IMR-90 (cell line): ENCODE results near the gene KIF6. TPM values are rescaled to one million over a fixed set of nuclear protein-coding genes. Genes with fewer than 3 reads are reported as not detected.

Experiments used
- ATAC-seq: fragments of 200-7000 bp; cut with Tn5 transposase; 2 replicates; pipeline ENCODE4 v1.9.1; 2020; ENCODE audit warnings: low read depth, mild to moderate bottlenecking, moderate library complexity
- BruUV-seq: library from RNA; stranded (reverse); fragments of 400-500 nt; replicated peaks from 2 replicates; lab custom pipeline; 2021; lab: Mats Ljungman, UMichigan
- CTCF ChIA-PET: fragments of 300-600 bp; formaldehyde crosslinking; extraction: SDS; loops from one replicate; lab custom pipeline; 2021; ENCODE audit warnings: antibody characterized with exemption; lab: Yijun Ruan, JAX
- POLR2A ChIA-PET: fragments of 300-600 bp; sonication (Branson Sonifier 250); formaldehyde crosslinking; loops from one replicate; lab custom pipeline; 2022; ENCODE audit warnings: antibody characterized with exemption; ENCODE audit not compliant: unreplicated experiment; lab: Charles Lee
- DNase-seq: peaks from one replicate; pipeline ENCODE4 v3.0.0; 2013
- H2AFZ ChIP-seq: replicated peaks from 2 replicates; pipeline ENCODE3; 2013; ENCODE audit warnings: low read length, mild to moderate bottlenecking; ENCODE audit not compliant: poor library complexity
- H2AK5ac ChIP-seq: 2 replicates; pipeline ENCODE4 v1.6.1; 2013; ENCODE audit warnings: low read depth, low read length, inconsistent platforms
- H2AK9ac ChIP-seq: replicated peaks from 2 replicates; pipeline ENCODE3; 2013; ENCODE audit warnings: mild to moderate bottlenecking, low read depth, low read length, moderate library complexity; ENCODE audit not compliant: poor library complexity
- H2BK120ac ChIP-seq: 2 replicates; pipeline ENCODE4 v1.6.1; 2013; ENCODE audit warnings: low read depth, low read length, inconsistent platforms
- H2BK15ac ChIP-seq: 3 replicates; pipeline ENCODE4 v1.6.1; 2013; ENCODE audit warnings: low read depth, low read length, inconsistent platforms
- H2BK20ac ChIP-seq: 2 replicates; pipeline ENCODE4 v1.6.1; 2013; ENCODE audit warnings: low read depth, mild to moderate bottlenecking, inconsistent platforms, low read length, moderate library complexity
- H2BK5ac ChIP-seq: 2 replicates; pipeline ENCODE4 v1.6.1; 2013; ENCODE audit warnings: mild to moderate bottlenecking, low read depth, low read length, inconsistent platforms; ENCODE audit not compliant: poor library complexity, severe bottlenecking
- H3K14ac ChIP-seq: replicated peaks from 2 replicates; pipeline ENCODE4 v1.6.1; 2013; ENCODE audit warnings: low read depth, low read length, inconsistent platforms
- H3K18ac ChIP-seq: 2 replicates; pipeline ENCODE4 v1.6.1; 2013; ENCODE audit warnings: low read depth, low read length, control low read depth
- H3K23ac ChIP-seq: 2 replicates; pipeline ENCODE4 v1.6.1; 2013; ENCODE audit warnings: low read depth, low read length, inconsistent platforms
- H3K27ac ChIP-seq: 2 replicates; pipeline ENCODE4 v1.5.1; 2013; ENCODE audit warnings: mild to moderate bottlenecking, control low read depth, low read length; ENCODE audit not compliant: insufficient read depth
- H3K27me3 ChIP-seq: 2 replicates; pipeline ENCODE4 v1.6.1; 2013; ENCODE audit warnings: low read length; ENCODE audit not compliant: control insufficient read depth, insufficient read depth
- H3K36me3 ChIP-seq: 2 replicates; pipeline ENCODE4 v1.6.1; 2013; ENCODE audit warnings: low read length, mixed read lengths; ENCODE audit not compliant: control insufficient read depth, insufficient read depth
- H3K4ac ChIP-seq: 2 replicates; pipeline ENCODE4 v1.6.1; 2013; ENCODE audit warnings: low read depth, low read length, inconsistent platforms
- H3K4me1 ChIP-seq: 2 replicates; pipeline ENCODE4 v1.6.1; 2013; ENCODE audit warnings: low read length, mixed read lengths; ENCODE audit not compliant: control insufficient read depth, insufficient read depth
- H3K4me2 ChIP-seq: 2 replicates; pipeline ENCODE4 v1.6.1; 2013; ENCODE audit warnings: low read depth, mild to moderate bottlenecking, control low read depth, low read length, moderate library complexity
- H3K4me3 ChIP-seq: 2 replicates; pipeline ENCODE4 v1.5.1; 2013; ENCODE audit warnings: low read depth, mild to moderate bottlenecking, control low read depth, low read length, moderate library complexity; ENCODE audit not compliant: insufficient read depth
- H3K56ac ChIP-seq: 2 replicates; pipeline ENCODE4 v1.6.1; 2013; ENCODE audit warnings: low read length, inconsistent platforms; ENCODE audit not compliant: insufficient read depth; ENCODE audit errors: extremely low read depth
- H3K79me1 ChIP-seq, 2 experiments: 2 replicates each; pipeline ENCODE4 v1.6.1; 2013; ENCODE audit warnings: low read length in 2 of 2, inconsistent platforms in 1 of 2, low read depth in 1 of 2
- H3K9ac ChIP-seq: 2 replicates; pipeline ENCODE4 v1.6.1; 2013; ENCODE audit warnings: low read depth, low read length, control low read depth
- H3K9me1 ChIP-seq: 2 replicates; pipeline ENCODE4 v1.6.1; 2013; ENCODE audit warnings: low read length, inconsistent platforms; ENCODE audit not compliant: insufficient read depth
- H3K9me3 ChIP-seq: 2 replicates; pipeline ENCODE4 v1.6.1; 2013; ENCODE audit warnings: low read length; ENCODE audit not compliant: control insufficient read depth, insufficient read depth
- H4K20me1 ChIP-seq: 2 replicates; pipeline ENCODE4 v1.6.1; 2013; ENCODE audit warnings: low read length, inconsistent platforms; ENCODE audit not compliant: insufficient read depth
- H4K5ac ChIP-seq: 2 replicates; pipeline ENCODE4 v1.6.1; 2013; ENCODE audit warnings: mild to moderate bottlenecking, low read depth, low read length, control low read depth
- H4K8ac ChIP-seq, 2 experiments: 2 replicates each; pipeline ENCODE4 v1.6.1; 2013; ENCODE audit warnings: low read depth in 2 of 2, low read length in 2 of 2, control low read depth in 1 of 2, inconsistent platforms in 1 of 2
- H4K91ac ChIP-seq: 2 replicates; pipeline ENCODE4 v1.6.1; 2013; ENCODE audit warnings: low read depth, low read length, inconsistent platforms; ENCODE audit not compliant: insufficient read depth
- CEBPB ChIP-seq: IDR thresholded peaks from 2 replicates; pipeline ENCODE4 v1.6.1; 2012; ENCODE audit warnings: low read depth, low read length, improper control_type of control experiment
- POLR2A ChIP-seq: IDR thresholded peaks from 2 replicates; pipeline ENCODE4 v1.6.1; 2012; ENCODE audit warnings: mild to moderate bottlenecking, low read depth, low read length
- WGBS, 2 experiments: methylation state at CpG; one replicate each; pipeline versions ENCODE4 v1.1.5 to v1.1.7; 2013; ENCODE audit warnings: missing lambda C conversion rate in 2 of 2; ENCODE audit not compliant: insufficient read length in 1 of 2; ENCODE audit errors: extremely low coverage in 2 of 2; 5-methylcytosine and 5-hydroxymethylcytosine counted together
- dilution Hi-C: fragments of 300-500 bp; cut with HindIII; formaldehyde crosslinking; loops from one replicate; pipeline ENCODE4 v1.14.3; 2018; ENCODE audit warnings: low sequenced_read_pairs; ENCODE audit not compliant: unreplicated experiment
- in situ Hi-C: fragments of 300-500 bp; cut with MboI; formaldehyde crosslinking; loops from 3 replicates; pipeline ENCODE4 v1.14.3; 2019; ENCODE audit warnings: low sequenced_read_pairs, inconsistent platforms, mixed read lengths
- intact Hi-C: fragments of 100-400 bp; cut with micrococcal nuclease; formaldehyde crosslinking; loops from 2 replicates; pipeline ENCODE4 v1.10.0; 2022
- polyA plus RNA-seq, 3 experiments: library from polyadenylated mRNA; depleted of rRNA; stranded (reverse); fragments of >200 nt; gene quantifications; 2 replicates each; pipeline ENCODE4 v1.2.3, GENCODE V29; 2012; ENCODE audit warnings: low replicate concordance in 1 of 3
- total RNA-seq: library from RNA; depleted of rRNA; stranded (reverse); fragments of >200 nt; gene quantifications from 2 replicates; pipeline ENCODE4 v1.2.3, GENCODE V29; 2012

The KIF6 gene
- total and polyA plus RNA-seq, 2 of the 4 experiments (the other 2 are of a cell fraction) = under 0.01 to 0.10 TPM

DNA sequence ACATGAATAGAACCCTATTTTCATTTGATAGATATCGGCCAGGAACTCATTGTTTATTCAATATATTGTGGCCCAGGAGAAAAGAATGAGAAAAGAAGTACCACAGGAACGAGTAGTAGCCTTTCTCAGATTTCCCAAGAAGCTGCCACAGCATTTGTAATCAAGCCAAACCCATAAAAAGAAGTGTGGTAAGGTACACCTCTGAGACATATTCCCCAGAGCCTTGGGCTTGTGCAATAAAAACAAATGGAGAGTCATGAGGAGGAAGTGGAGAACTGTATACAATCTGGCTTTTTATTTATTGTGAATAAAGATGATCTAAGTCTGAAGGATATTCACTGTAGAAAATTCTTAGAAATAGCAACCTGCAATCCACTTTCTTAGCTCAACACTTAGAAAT lies 36.7 kb downstream of the KIF6 start:
- Histone ChIP-seq H3K9ac (no peak overlapping the region), H3K14ac (no peak overlapping the region), H4K5ac (no peak overlapping the region), H4K91ac (no peak overlapping the region), H2AK9ac (no peak overlapping the region), H2AFZ (no peak overlapping the region), H3K9me3 (no peaks in the 10 kb centered on the region), H3K18ac (no peak overlapping the region), H4K8ac (no peak overlapping the region), H3K4ac (no peak overlapping the region), H3K4me1 (peaks cover 5% of the 10 kb centered on the region; the same call in 1 of the 2 replicates), H2BK15ac (no peak overlapping the region), H2BK5ac (no peak overlapping the region), H3K27ac (no peak overlapping the region), H4K20me1 (no peaks in the 10 kb centered on the region), H3K4me2 (no peak overlapping the region), H3K9me1 (no peaks in the 10 kb centered on the region), H2BK20ac (no peak overlapping the region), H3K23ac (no peak overlapping the region), H2AK5ac (no peak overlapping the region), H3K4me3 (no peak overlapping the region), H3K56ac (no peak overlapping the region), H3K79me1 (no peaks in the 10 kb centered on the region), H3K36me3 (no peaks in the 10 kb centered on the region), H2BK120ac (no peak overlapping the region), H3K27me3 (peaks cover 5% of the 10 kb centered on the region)
- DNase-seq (peak; percentile 71), ATAC-seq (peak; percentile 79)
- POLR2A ChIA-PET = no interaction called here
- TF ChIP-seq CEBPB (peak; percentile 64; the same call in 1 of the 2 replicates), POLR2A (no peak)
- no TSS peak for BruUV-seq
- CTCF ChIA-PET = no interaction called here
- dilution Hi-C loops (no loop called here), in situ Hi-C loops (no loop called here), intact Hi-C loops (no loop called here)
- no CpG with 5 or more reads among the region's 2 CpGs for WGBS, 2 experiments
